WTC11 (cell line): ENCODE results near the gene KIF5C.

ENCODE experiments used
- CREB1 ChIP-seq: sonication (generic); formaldehyde crosslinking; IDR thresholded peaks from 2 replicates; pipeline ENCODE4 v1.8.0; 2023; ENCODE audit warnings: mild to moderate bottlenecking, missing genetic modification reagents
- CTCF ChIP-seq: fragments of 200-600 bp; IDR thresholded peaks from 2 replicates; pipeline ENCODE4 v1.8.0; 2022; ENCODE audit warnings: antibody characterized with exemption
- GABPB1 ChIP-seq: sonication (generic); formaldehyde crosslinking; IDR thresholded peaks from 2 replicates; pipeline ENCODE4 v1.8.1; 2023; ENCODE audit warnings: mild to moderate bottlenecking, missing genetic modification reagents
- SP1 ChIP-seq: sonication (generic); formaldehyde crosslinking; conservative IDR thresholded peaks from 2 replicates; pipeline ENCODE4 v1.8.1; 2022; ENCODE audit warnings: missing genetic modification reagents

DNA sequence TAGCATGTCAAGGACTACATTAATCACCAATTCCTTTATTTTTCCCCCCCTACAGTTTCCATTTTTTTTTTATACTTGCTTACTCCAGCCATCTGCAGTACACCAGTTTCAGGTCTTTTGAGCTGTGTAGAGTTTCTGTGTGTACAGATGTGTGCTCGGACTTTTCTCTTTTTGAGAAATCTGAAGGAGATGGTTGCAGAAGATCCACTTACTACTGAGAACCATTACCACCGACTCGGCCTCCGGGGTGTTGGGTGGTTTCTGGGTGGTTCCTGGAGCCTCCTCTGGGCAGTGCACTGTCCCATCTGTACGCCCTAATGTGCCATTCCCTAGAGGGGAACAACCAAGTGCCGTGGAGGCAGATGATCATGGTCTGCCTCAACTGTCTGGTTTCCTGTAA lies 148.1 kb downstream of the KIF5C start:
- no peak for TF ChIP-seq SP1 (CRISPR knock-in tag)
- TF ChIP-seq CREB1 (CRISPR knock-in tag): no peak
- TF ChIP-seq GABPB1 (CRISPR knock-in tag): no peak
- no peak for TF ChIP-seq CTCF
